HepG2 (cell line): Measurements from ENCODE around the gene KLHL36. TPM values are rescaled to one million over a fixed set of nuclear protein-coding genes. Genes with fewer than 3 reads are reported as not detected.

Experiments used
- ATF4 ChIP-seq, 2 experiments: fragments of 450-650 bp in 1 of 2; sonication (generic) in 1 of 2; formaldehyde crosslinking; IDR thresholded peaks; 2 replicates each; pipeline versions ENCODE4 v1.5.0 to v1.8.0; 2020 to 2022; ENCODE audit warnings: mild to moderate bottlenecking in 1 of 2, missing genetic modification reagents in 1 of 2
- ELF4 ChIP-seq: sonication (generic); formaldehyde crosslinking; IDR thresholded peaks from 2 replicates; pipeline ENCODE4 v1.5.0; 2020; ENCODE audit warnings: missing genetic modification reagents, mild to moderate bottlenecking, moderate library complexity, borderline replicate concordance
- MEIS1 ChIP-seq: sonication (generic); formaldehyde crosslinking; IDR thresholded peaks from 2 replicates; pipeline ENCODE4 v1.9.0; 2021; ENCODE audit warnings: mild to moderate bottlenecking, missing genetic modification reagents, moderate library complexity, borderline replicate concordance
- MIER2 ChIP-seq: IDR thresholded peaks from 2 replicates; pipeline ENCODE4 v1.6.1; 2016; ENCODE audit warnings: missing biosample characterization, missing genetic modification reagents
- MTF2 ChIP-seq: sonication (generic); formaldehyde crosslinking; IDR thresholded peaks from 2 replicates; pipeline ENCODE4 v1.5.0; 2020; ENCODE audit warnings: missing genetic modification reagents, borderline replicate concordance
- NBN ChIP-seq: fragments of 450-650 bp; conservative IDR thresholded peaks from 2 replicates; pipeline ENCODE4 v1.6.1; 2017
- NFRKB ChIP-seq: fragments of 450-650 bp; IDR thresholded peaks from 2 replicates; pipeline ENCODE4 v1.6.1; 2017
- PAWR ChIP-seq: sonication (generic); formaldehyde crosslinking; IDR thresholded peaks from 2 replicates; pipeline ENCODE4 v1.4.0; 2020; ENCODE audit warnings: missing genetic modification reagents, mild to moderate bottlenecking, borderline replicate concordance
- PHB2 ChIP-seq: fragments of 450-650 bp; IDR thresholded peaks from 2 replicates; pipeline ENCODE4 v1.6.1; 2018; ENCODE audit not compliant: partially characterized antibody
- RFXANK ChIP-seq: IDR thresholded peaks from 2 replicates; pipeline ENCODE4 v1.6.1; 2016
- SOX13 ChIP-seq, 3 experiments: fragments of 450-650 bp in 1 of 3; sonication (generic) in 1 of 3; formaldehyde crosslinking in 1 of 3; IDR thresholded peaks in 2 of 3; conservative IDR thresholded peaks in 1 of 3; 2 replicates each; pipeline versions ENCODE4 v1.5.0 to v1.6.1; 2016 to 2020; ENCODE audit warnings: antibody characterized with exemption in 1 of 3, mild to moderate bottlenecking in 1 of 3, missing compliant biosample characterization in 1 of 3, missing genetic modification reagents in 1 of 3, moderate library complexity in 1 of 3
- SRSF4 ChIP-seq: fragments of 200-400 bp; formaldehyde crosslinking; IDR thresholded peaks from one replicate; pipeline ENCODE4 v1.6.1; 2018; ENCODE audit warnings: mild to moderate bottlenecking, low read depth, low read length, moderate library complexity; ENCODE audit not compliant: poor library complexity, severe bottlenecking
- TEAD3 ChIP-seq: optimal IDR thresholded peaks from 2 replicates; pipeline ENCODE3; 2016; ENCODE audit warnings: borderline replicate concordance
- ZBTB46 ChIP-seq: sonication (generic); formaldehyde crosslinking; IDR thresholded peaks from 2 replicates; pipeline ENCODE4 v1.4.0; 2020; ENCODE audit warnings: mild to moderate bottlenecking, missing genetic modification reagents, borderline replicate concordance
- ZNF3 ChIP-seq: IDR thresholded peaks from 2 replicates; pipeline ENCODE4 v1.7.0; 2017; ENCODE audit warnings: inconsistent platforms
- ZNF337 ChIP-seq: sonication (generic); formaldehyde crosslinking; IDR thresholded peaks from 2 replicates; pipeline ENCODE4 v1.5.1; 2020; ENCODE audit warnings: missing genetic modification reagents, low read depth, mild to moderate bottlenecking, borderline replicate concordance
- ZNF446 ChIP-seq: sonication (generic); formaldehyde crosslinking; IDR thresholded peaks from 2 replicates; pipeline ENCODE4 v1.5.0; 2020; ENCODE audit warnings: mild to moderate bottlenecking, missing genetic modification reagents
- ZNF672 ChIP-seq: sonication (generic); formaldehyde crosslinking; IDR thresholded peaks from 2 replicates; pipeline ENCODE4 v1.8.1; 2022; ENCODE audit warnings: missing genetic modification reagents
- ZNF772 ChIP-seq: sonication (generic); formaldehyde crosslinking; IDR thresholded peaks from 2 replicates; pipeline ENCODE4 v1.5.0; 2020; ENCODE audit warnings: mild to moderate bottlenecking, missing genetic modification reagents
- polyA plus RNA-seq, 8 experiments: library from polyadenylated mRNA; depleted of rRNA in 3 of 8; stranded (reverse) in 7 of 8; unstranded in 1 of 8; fragments of >200 nt; fragmentation: Illumina TruSeq in 4 of 8; extraction: Trizol in 4 of 8; gene quantifications; 2 replicates each; pipeline versions ENCODE4 v1.2.1 to v1.2.3, GENCODE V29; 2011 to 2016; ENCODE audit warnings: low read depth in 4 of 8, missing spikeins in 1 of 8, mixed read lengths in 1 of 8; ENCODE audit not compliant: insufficient read depth in 1 of 8
- total RNA-seq, 5 experiments: library from RNA; depleted of rRNA; stranded (reverse); fragments of >200 nt; fragmentation: Illumina TruSeq; extraction: Trizol; gene quantifications; 2 replicates each; pipeline ENCODE4 v1.2.3, GENCODE V29; 2016; ENCODE audit warnings: low read depth in 1 of 5
- TF ChIP-seq, protein P1 (sequence below): sonication (generic); formaldehyde crosslinking; conservative IDR thresholded peaks from 2 replicates; pipeline ENCODE4 v1.8.0; 2022; ENCODE audit warnings: low read depth, missing genetic modification reagents
- TF ChIP-seq, protein P2 (sequence below): sonication (generic); formaldehyde crosslinking; conservative IDR thresholded peaks from 2 replicates; pipeline ENCODE4 v1.4.0; 2020; ENCODE audit warnings: missing genetic modification reagents
- TF ChIP-seq, protein P3 (sequence below): sonication (generic); formaldehyde crosslinking; IDR thresholded peaks from 2 replicates; pipeline ENCODE4 v1.4.0; 2020; ENCODE audit warnings: missing genetic modification reagents

KLHL36 gene
- total and polyA plus RNA-seq, 2 of the 13 experiments (the other 11 are each of a cell fraction or from before 2014, with no cell fraction given), result 24.3 to 26.0 TPM

GRCh38 chr16:84699147-84699711, 50.9 kb downstream of the KLHL36 start (continued):
- TF ChIP-seq, protein P1, sequence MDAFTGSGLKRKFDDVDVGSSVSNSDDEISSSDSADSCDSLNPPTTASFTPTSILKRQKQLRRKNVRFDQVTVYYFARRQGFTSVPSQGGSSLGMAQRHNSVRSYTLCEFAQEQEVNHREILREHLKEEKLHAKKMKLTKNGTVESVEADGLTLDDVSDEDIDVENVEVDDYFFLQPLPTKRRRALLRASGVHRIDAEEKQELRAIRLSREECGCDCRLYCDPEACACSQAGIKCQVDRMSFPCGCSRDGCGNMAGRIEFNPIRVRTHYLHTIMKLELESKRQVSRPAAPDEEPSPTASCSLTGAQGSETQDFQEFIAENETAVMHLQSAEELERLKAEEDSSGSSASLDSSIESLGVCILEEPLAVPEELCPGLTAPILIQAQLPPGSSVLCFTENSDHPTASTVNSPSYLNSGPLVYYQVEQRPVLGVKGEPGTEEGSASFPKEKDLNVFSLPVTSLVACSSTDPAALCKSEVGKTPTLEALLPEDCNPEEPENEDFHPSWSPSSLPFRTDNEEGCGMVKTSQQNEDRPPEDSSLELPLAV (CRISPR knock-in tag), result no peak
- TF ChIP-seq ZNF446 (CRISPR knock-in tag) (peak; percentile 81; the same call in 1 of the 2 replicates), PAWR (CRISPR knock-in tag) (0 out of 2 replicates have a peak, but pooled peaks have one; percentile 12), MTF2 (no peak), NFRKB (no peak), MEIS1 (CRISPR knock-in tag) (peak; percentile 93), SOX13 (IDR thresholded peaks at IDR 0.05) (no peak), SOX13 (CRISPR knock-in tag; conservative IDR thresholded peaks at IDR 0.05 in 1 of 2, IDR thresholded peaks at IDR 0.05 in 1 of 2) (no peak), ZNF337 (peak; percentile 68), SRSF4 (no peak), ZNF3 (no peak), ZBTB46 (CRISPR knock-in tag) (no peak), TEAD3 (CRISPR knock-in tag) (peak; percentile 45), ELF4 (CRISPR knock-in tag) (peak; percentile 90; the same call in 1 of the 2 replicates), ZNF772 (CRISPR knock-in tag) (no peak; the same call in 1 of the 2 replicates), NBN (no peak), RFXANK (no peak), ZNF672 (CRISPR knock-in tag) (no peak), MIER2 (0 out of 2 replicates have a peak, but pooled peaks have one; percentile 8), ATF4 (CRISPR knock-in tag; IDR thresholded peaks at IDR 0.05) (no peak), PHB2 (no peak)
- TF ChIP-seq, protein P2, sequence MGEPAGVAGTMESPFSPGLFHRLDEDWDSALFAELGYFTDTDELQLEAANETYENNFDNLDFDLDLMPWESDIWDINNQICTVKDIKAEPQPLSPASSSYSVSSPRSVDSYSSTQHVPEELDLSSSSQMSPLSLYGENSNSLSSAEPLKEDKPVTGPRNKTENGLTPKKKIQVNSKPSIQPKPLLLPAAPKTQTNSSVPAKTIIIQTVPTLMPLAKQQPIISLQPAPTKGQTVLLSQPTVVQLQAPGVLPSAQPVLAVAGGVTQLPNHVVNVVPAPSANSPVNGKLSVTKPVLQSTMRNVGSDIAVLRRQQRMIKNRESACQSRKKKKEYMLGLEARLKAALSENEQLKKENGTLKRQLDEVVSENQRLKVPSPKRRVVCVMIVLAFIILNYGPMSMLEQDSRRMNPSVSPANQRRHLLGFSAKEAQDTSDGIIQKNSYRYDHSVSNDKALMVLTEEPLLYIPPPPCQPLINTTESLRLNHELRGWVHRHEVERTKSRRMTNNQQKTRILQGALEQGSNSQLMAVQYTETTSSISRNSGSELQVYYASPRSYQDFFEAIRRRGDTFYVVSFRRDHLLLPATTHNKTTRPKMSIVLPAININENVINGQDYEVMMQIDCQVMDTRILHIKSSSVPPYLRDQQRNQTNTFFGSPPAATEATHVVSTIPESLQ, result no peak
- TF ChIP-seq, protein P3, sequence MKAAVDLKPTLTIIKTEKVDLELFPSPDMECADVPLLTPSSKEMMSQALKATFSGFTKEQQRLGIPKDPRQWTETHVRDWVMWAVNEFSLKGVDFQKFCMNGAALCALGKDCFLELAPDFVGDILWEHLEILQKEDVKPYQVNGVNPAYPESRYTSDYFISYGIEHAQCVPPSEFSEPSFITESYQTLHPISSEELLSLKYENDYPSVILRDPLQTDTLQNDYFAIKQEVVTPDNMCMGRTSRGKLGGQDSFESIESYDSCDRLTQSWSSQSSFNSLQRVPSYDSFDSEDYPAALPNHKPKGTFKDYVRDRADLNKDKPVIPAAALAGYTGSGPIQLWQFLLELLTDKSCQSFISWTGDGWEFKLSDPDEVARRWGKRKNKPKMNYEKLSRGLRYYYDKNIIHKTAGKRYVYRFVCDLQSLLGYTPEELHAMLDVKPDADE (CRISPR knock-in tag), result no peak
